Testis (tissue), 3 donors: Measurements from ENCODE around the gene BOC. TPM values are rescaled to one million over a fixed set of nuclear protein-coding genes. Genes with fewer than 3 reads are reported as not detected.

Experiments used
- DNase-seq: peaks from one replicate; pipeline ENCODE4 v3.0.0-alpha.2; 2019
- H3K27ac ChIP-seq, 2 donors: fragments of 200-600 bp; sonication (generic); one replicate each; pipeline ENCODE4 v1.5.1; 2019
- H3K27me3 ChIP-seq: fragments of 200-600 bp; sonication (generic); one replicate; pipeline ENCODE4 v1.5.1; 2019
- H3K36me3 ChIP-seq: fragments of 200-600 bp; sonication (generic); one replicate; pipeline ENCODE4 v1.5.1; 2017; ENCODE audit warnings: low read depth; ENCODE audit errors: missing control alignments
- H3K4me1 ChIP-seq: fragments of 200-600 bp; sonication (generic); one replicate; pipeline ENCODE4 v1.5.1; 2019
- H3K4me3 ChIP-seq, 2 donors: fragments of 200-600 bp; sonication (generic); one replicate each; pipeline ENCODE4 v1.5.1; 2017 to 2019
- H3K9me3 ChIP-seq: fragments of 200-600 bp; sonication (generic); one replicate; pipeline ENCODE4 v1.5.1; 2017
- CTCF ChIP-seq, 3 experiments: fragments of 450-650 bp in 2 of 3; fragments of 200-600 bp in 1 of 3; sonication (generic) in 1 of 3; IDR thresholded peaks; one replicate each; pipeline ENCODE4 v1.5.1; 2016 to 2019; ENCODE audit warnings: antibody characterized with exemption in 3 of 3, mild to moderate bottlenecking in 2 of 3, moderate library complexity in 1 of 3
- POLR2A ChIP-seq: fragments of 450-650 bp; IDR thresholded peaks from one replicate; pipeline ENCODE4 v1.6.1; 2017; ENCODE audit warnings: antibody characterized with exemption, mild to moderate bottlenecking, moderate library complexity
- WGBS, 2 donors: methylation state at CpG; one replicate each; pipeline ENCODE4 v1.1.5; 2018; 5-methylcytosine and 5-hydroxymethylcytosine counted together
- intact Hi-C: fragments of 100-400 bp; cut with DNase I; formaldehyde crosslinking; loops from one replicate; pipeline ENCODE4 v1.15.1; 2023; ENCODE audit warnings: low total_unique reads
- polyA plus RNA-seq: library from polyadenylated mRNA; stranded (reverse); fragments of 350-450 nt; fragmentation: Illumina TruSeq; extraction: RNeasy Lipid Tissue Mini Kit (QIAGEN cat#74804); gene quantifications from one replicate; pipeline ENCODE4 v1.2.3, GENCODE V29; 2014; ENCODE audit warnings: low read depth, low replicate concordance; ENCODE audit not compliant: insufficient read depth
- total RNA-seq, 2 donors: library from RNA; depleted of rRNA; stranded (reverse); fragments of >200 nt; gene quantifications; one replicate each; pipeline ENCODE4 v1.2.3, GENCODE V29; 2016

The BOC gene
- total and polyA plus RNA-seq, 3 donors from 2014 or later: 24.5 to 33.6 (median 28.4) TPM

GRCh38 chr3:113186566-113186965, 24.8 kb upstream of the BOC start:
- Histone ChIP-seq H3K27ac (no peak overlapping the region), H3K9me3 (no peaks in the 10 kb centered on the region), H3K27me3 (no peaks in the 10 kb centered on the region), H3K4me3 (no peak overlapping the region), H3K4me1 (no peaks in the 10 kb centered on the region), H3K36me3 (no peaks in the 10 kb centered on the region)
- WGBS, 2 donors: 91 to 93% methylated on average over 5 of the region's 5 CpGs
- intact Hi-C loops: no loop called here
- TF ChIP-seq CTCF (IDR thresholded peaks at IDR 0.05): no peak
- TF ChIP-seq POLR2A: no peak
- DNase-seq: no peak

- H3K4me1 ChIP-seq: no peaks in the 10 kb centered on the region
- intact Hi-C loops: no loop called here
- no peak overlapping the region for H3K4me3 ChIP-seq
- no peak for TF ChIP-seq CTCF (IDR thresholded peaks at IDR 0.05)
- TF ChIP-seq POLR2A: no peak
- no peaks in the 10 kb centered on the region for H3K27me3 ChIP-seq
- no peak for DNase-seq
- 64 to 79% methylated on average over 8 of the region's 8 CpGs for WGBS, 2 donors
- no peak overlapping the region for H3K27ac ChIP-seq
- H3K36me3 ChIP-seq: no peaks in the 10 kb centered on the region
- H3K9me3 ChIP-seq: no peaks in the 10 kb centered on the region
Observed at GRCh38 chr3:113193288-113193687, 18.1 kb upstream of the BOC start.

GRCh38 chr3:113193719-113194118, 17.6 kb upstream of the BOC start:
- Histone ChIP-seq H3K27me3 (no peaks in the 10 kb centered on the region), H3K4me1 (no peaks in the 10 kb centered on the region), H3K4me3 (no peak overlapping the region), H3K27ac (no peak overlapping the region), H3K36me3 (no peaks in the 10 kb centered on the region), H3K9me3 (no peaks in the 10 kb centered on the region)
- no peak for DNase-seq
- TF ChIP-seq POLR2A (no peak), CTCF (IDR thresholded peaks at IDR 0.05) (no peak)
- intact Hi-C loops: no loop called here
- 80 to 94% methylated on average over 1 of the region's 1 CpG for WGBS, 2 donors

GRCh38 chr3:113194823-113195401, 16.4 kb upstream of the BOC start:
- TF ChIP-seq CTCF (IDR thresholded peaks at IDR 0.05): no peak
- no peak for TF ChIP-seq POLR2A
- DNase-seq: no peak
- no peaks in the 10 kb centered on the region for H3K9me3 ChIP-seq
- no peak overlapping the region for H3K4me3 ChIP-seq
- WGBS, 2 donors: 90 to 92% methylated on average over 4 of the region's 4 CpGs
- no peaks in the 10 kb centered on the region for H3K36me3 ChIP-seq
- no peaks in the 10 kb centered on the region for H3K27me3 ChIP-seq
- intact Hi-C loops: no loop called here
- no peaks in the 10 kb centered on the region for H3K4me1 ChIP-seq
- H3K27ac ChIP-seq: no peak overlapping the region

- no peak for DNase-seq
- H3K27me3 ChIP-seq: no peaks in the 10 kb centered on the region
- H3K36me3 ChIP-seq: no peaks in the 10 kb centered on the region
- no peak for TF ChIP-seq POLR2A
- TF ChIP-seq CTCF (IDR thresholded peaks at IDR 0.05): no peak
- H3K9me3 ChIP-seq: no peaks in the 10 kb centered on the region
- H3K27ac ChIP-seq: no peak overlapping the region
- H3K4me1 ChIP-seq: no peaks in the 10 kb centered on the region
- intact Hi-C loops: no loop called here
- H3K4me3 ChIP-seq: no peak overlapping the region
Observed at GRCh38 chr3:113200351-113200750, 11.0 kb upstream of the BOC start.
